NT2/D1 (cell line): ENCODE results near the gene NPIPA3.
"Not testable (repeated sequence)": the region's sequence is repeated elsewhere in the genome, so short reads cannot be mapped to it uniquely, and the experiment has no call there.

ENCODE experiments used
- DNase-seq: peaks from one replicate; pipeline ENCODE4 v3.0.0-alpha.2; 2011; ENCODE audit warnings: low read depth, low spot score
- H3K27me3 ChIP-seq: 2 replicates; pipeline ENCODE4 v1.6.0; 2011; ENCODE audit warnings: mild to moderate bottlenecking; ENCODE audit not compliant: insufficient read length, insufficient read depth
- H3K36me3 ChIP-seq: 2 replicates; pipeline ENCODE4 v1.6.1; 2011; ENCODE audit warnings: mild to moderate bottlenecking, low read length, mixed read lengths; ENCODE audit not compliant: insufficient read depth, insufficient read length
- H3K4me1 ChIP-seq: 2 replicates; pipeline ENCODE4 v1.5.1; 2011; ENCODE audit not compliant: insufficient read depth, insufficient read length
- H3K4me3 ChIP-seq: 2 replicates; pipeline ENCODE4 v1.5.1; 2011; ENCODE audit warnings: low read depth; ENCODE audit not compliant: insufficient read length
- H3K9ac ChIP-seq: 2 replicates; pipeline ENCODE4 v1.6.0; 2011; ENCODE audit warnings: low read depth; ENCODE audit not compliant: insufficient read length
- H3K9me3 ChIP-seq: 2 replicates; pipeline ENCODE4 v1.5.1; 2011; ENCODE audit warnings: mild to moderate bottlenecking, low read length; ENCODE audit not compliant: insufficient read depth

Gene NPIPA3

GRCh38 chr16:14733233-14733632 is 30.0 kb downstream of the NPIPA3 start:
- H3K27me3 ChIP-seq, H3K36me3 ChIP-seq, H3K9me3 ChIP-seq, H3K4me1 ChIP-seq, H3K9ac ChIP-seq, H3K4me3 ChIP-seq, DNase-seq: not testable (repeated sequence)

GRCh38 chr16:14740832-14741385 is 37.7 kb downstream of the NPIPA3 start:
- H3K9me3 ChIP-seq, DNase-seq, H3K4me1 ChIP-seq, H3K36me3 ChIP-seq, H3K4me3 ChIP-seq, H3K27me3 ChIP-seq, H3K9ac ChIP-seq: not testable (repeated sequence)

GRCh38 chr16:14741794-14742193 is 38.6 kb downstream of the NPIPA3 start:
- H3K9me3 ChIP-seq, H3K4me3 ChIP-seq, H3K27me3 ChIP-seq, H3K4me1 ChIP-seq, H3K36me3 ChIP-seq, H3K9ac ChIP-seq, DNase-seq: not testable (repeated sequence)

DNA sequence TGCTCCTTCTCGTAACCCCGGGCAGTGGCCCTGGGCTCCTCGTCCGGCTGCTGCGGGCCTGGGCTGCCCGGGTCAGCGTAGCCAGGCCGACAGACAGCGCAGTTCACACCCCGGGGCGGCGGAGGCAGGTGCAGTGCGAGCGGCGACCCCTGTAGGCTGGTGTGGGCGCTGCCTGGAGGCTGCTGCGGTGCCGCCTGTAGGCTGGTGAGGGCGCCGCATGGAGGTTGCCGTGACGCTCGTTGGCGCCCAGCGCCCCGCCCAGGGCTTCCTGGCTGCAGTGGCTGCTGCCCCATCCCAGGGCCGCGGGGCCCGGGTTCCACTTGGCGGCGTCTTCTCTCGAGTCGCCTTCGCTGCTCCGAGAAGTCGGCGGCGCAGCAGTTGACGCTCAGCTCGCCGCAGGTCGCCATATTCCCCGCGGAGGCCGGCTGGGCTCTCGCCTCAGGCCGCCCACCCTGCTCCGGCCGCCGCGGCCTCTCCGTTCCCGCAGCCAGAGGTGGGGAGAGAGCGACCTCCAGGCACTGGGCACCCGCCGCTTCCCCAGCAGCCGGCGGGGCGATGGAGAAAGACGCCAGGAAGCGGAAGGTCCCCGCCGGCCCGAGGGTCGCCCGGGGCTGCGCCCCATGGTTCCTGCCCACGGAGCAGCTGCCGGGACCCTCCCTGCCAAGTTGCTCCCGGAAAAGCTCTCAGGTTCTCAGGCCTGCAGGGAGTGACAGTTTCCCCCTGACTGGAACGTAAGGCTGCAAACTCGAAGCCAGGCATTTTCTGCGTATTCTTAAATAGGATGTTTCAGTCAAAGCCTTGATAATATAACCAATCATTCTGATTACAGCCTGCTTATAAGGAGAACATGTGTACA is 39.3 kb downstream of the NPIPA3 start, which contains the start of gene NPIPA2:
TSS of gene NPIPA2 (plus strand) at position 261 of the 856 bp plus-strand sequence. CDS start 5,533 bp downstream, outside the sequence.
- H3K27me3 ChIP-seq, H3K36me3 ChIP-seq, H3K9ac ChIP-seq, H3K4me1 ChIP-seq, DNase-seq, H3K4me3 ChIP-seq, H3K9me3 ChIP-seq: not testable (repeated sequence)

DNA sequence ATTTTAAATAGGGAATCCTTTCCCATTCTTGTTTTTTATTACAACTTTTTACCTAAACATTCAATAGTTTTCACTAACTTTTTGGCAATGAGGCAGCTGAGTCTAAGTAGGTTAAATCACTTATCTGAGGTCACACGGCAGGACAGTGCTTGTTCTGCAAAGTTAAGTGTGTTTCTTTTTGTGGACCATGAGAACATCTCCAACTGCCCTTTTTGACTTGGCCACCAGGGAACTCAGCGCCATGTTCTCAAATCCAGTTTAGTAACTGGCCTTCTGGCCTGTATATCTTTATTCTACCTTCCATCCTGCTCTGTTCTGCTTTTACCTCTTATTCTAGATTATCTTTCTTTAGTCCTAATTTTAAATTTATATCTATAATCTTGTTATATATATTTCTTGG is 70.4 kb downstream of the NPIPA3 start:
- H3K27me3 ChIP-seq, H3K4me1 ChIP-seq, H3K4me3 ChIP-seq, H3K36me3 ChIP-seq, DNase-seq, H3K9me3 ChIP-seq, H3K9ac ChIP-seq: not testable (repeated sequence)

GRCh38 chr16:14775624-14776023 is 72.4 kb downstream of the NPIPA3 start:
- not testable (repeated sequence) for H3K9ac ChIP-seq, H3K27me3 ChIP-seq, DNase-seq, H3K36me3 ChIP-seq, H3K4me3 ChIP-seq, H3K4me1 ChIP-seq, H3K9me3 ChIP-seq
